ENCODE data around the gene MOK. TPM values are rescaled to one million over a fixed set of nuclear protein-coding genes. Genes with fewer than 3 reads are reported as not detected.

The MOK gene
- total and polyA plus RNA-seq, 9 donors, result 20.0 to 51.1 (median 23.8) TPM

GRCh38 chr14:102325791-102326345, 20.9 kb upstream of the MOK start:
- H3K36me3 ChIP-seq, result no peaks in the 10 kb centered on the region
- 71 to 75% (median 75%) methylated on average over 9 of the region's 9 CpGs for WGBS, 3 donors
- H3K9me3 ChIP-seq, result no peaks in the 10 kb centered on the region
- TF ChIP-seq EP300 (IDR thresholded peaks at IDR 0.05), result no peak
- H3K27me3 ChIP-seq, result no peaks in the 10 kb centered on the region
- no peak for DNase-seq
- intact Hi-C loops (cut with DNase I), result no loop called here
- H3K27ac ChIP-seq, result no peak overlapping the region
- H3K4me3 ChIP-seq, result no peak overlapping the region
- no peaks in the 10 kb centered on the region for H3K4me1 ChIP-seq (ENCODE audit: insufficient read depth)

- Histone ChIP-seq H3K4me1 (ENCODE audit: insufficient read depth) (peaks cover 9% of the 10 kb centered on the region), H3K9me3 (no peaks in the 10 kb centered on the region), H3K27me3 (no peaks in the 10 kb centered on the region), H3K4me3 (no peak overlapping the region), H3K36me3 (no peaks in the 10 kb centered on the region), H3K27ac (no peak overlapping the region)
- WGBS, 3 donors, result 35 to 40% (median 36%) methylated on average over 8 of the region's 8 CpGs
- peak; percentile 44 to 68 (median 50) for DNase-seq
- TF ChIP-seq POLR2A (IDR thresholded peaks at IDR 0.05), result no peak
- no peak for TF ChIP-seq EP300 (IDR thresholded peaks at IDR 0.05)
- peak in 1 of 3 donors; percentile 21 for TF ChIP-seq CTCF (IDR thresholded peaks at IDR 0.05)
- intact Hi-C loops (cut with DNase I), result no loop called here
These were observed 18.1 kb upstream of the MOK start for GRCh38 chr14:102323102-102323501.

- Histone ChIP-seq H3K36me3 (no peaks in the 10 kb centered on the region), H3K27me3 (no peaks in the 10 kb centered on the region), H3K4me3 (no peak overlapping the region), H3K27ac (no peak overlapping the region), H3K9me3 (no peaks in the 10 kb centered on the region), H3K4me1 (ENCODE audit: insufficient read depth) (peaks cover 11% of the 10 kb centered on the region)
- WGBS, 3 donors, result 77 to 84% (median 81%) methylated on average over 12 of the region's 12 CpGs
- DNase-seq, result no peak
- intact Hi-C loops (cut with DNase I), result no loop called here
- no peak for TF ChIP-seq EP300 (IDR thresholded peaks at IDR 0.05)
- TF ChIP-seq CTCF (IDR thresholded peaks at IDR 0.05), result no peak
- no peak for TF ChIP-seq POLR2A (IDR thresholded peaks at IDR 0.05)
These were observed 16.8 kb upstream of the MOK start for GRCh38 chr14:102321456-102322422.

DNA sequence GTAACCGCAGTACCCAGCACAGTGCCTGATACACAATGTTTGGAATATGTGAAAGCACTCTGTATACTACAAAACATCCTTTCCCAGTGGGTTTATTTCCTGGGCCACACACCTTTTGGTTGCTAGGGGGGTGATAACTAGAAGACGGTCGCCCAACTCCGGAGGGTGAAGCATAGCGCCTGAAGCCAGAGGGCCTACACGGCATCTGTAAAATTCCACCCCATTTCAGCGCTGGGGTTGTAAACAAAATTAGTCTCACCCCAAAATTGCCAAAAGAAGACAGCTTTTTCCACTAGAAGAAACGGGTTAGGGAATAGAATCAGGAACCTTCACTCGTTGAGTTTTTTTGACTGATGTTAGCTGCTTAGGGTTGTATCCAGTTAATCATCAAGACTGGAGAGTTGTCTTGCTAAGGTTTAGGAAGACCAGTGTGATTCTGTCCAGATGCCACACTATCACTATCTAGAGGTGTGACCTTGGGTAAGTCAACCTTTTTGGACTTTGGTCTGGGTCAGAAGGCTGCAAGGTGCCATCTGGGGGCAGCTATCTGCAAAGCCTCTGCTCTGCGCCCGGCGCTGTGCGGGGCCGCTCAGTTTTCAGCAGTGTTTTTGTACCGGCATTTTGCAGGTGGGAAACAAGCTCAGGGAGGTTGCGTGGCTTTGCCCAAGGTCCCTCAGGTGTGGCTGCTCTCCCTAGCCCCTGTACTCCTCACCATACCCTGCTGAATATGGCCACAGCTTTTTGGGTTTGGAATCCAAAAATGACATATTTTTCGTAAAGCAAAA, 15.9 kb upstream of the MOK start:
- Histone ChIP-seq H3K27me3 (no peaks in the 10 kb centered on the region), H3K4me3 (no peak overlapping the region), H3K27ac (peak overlapping the region; percentile 95 to 98), H3K36me3 (no peaks in the 10 kb centered on the region), H3K4me1 (ENCODE audit: insufficient read depth) (peaks cover 11% of the 10 kb centered on the region), H3K9me3 (no peaks in the 10 kb centered on the region)
- TF ChIP-seq CTCF (IDR thresholded peaks at IDR 0.05) (no peak), EP300 (IDR thresholded peaks at IDR 0.05) (no peak), POLR2A (IDR thresholded peaks at IDR 0.05) (no peak)
- intact Hi-C loops (cut with DNase I), result no loop called here
- DNase-seq, result no peak
- 81 to 87% (median 82%) methylated on average over 17 of the region's 17 CpGs for WGBS, 3 donors

Measured in ovary (tissue), 9 donors.